ENCODE data around the gene CD226.
A peak's percentile ranks its signal among the peaks of the same experiment; 100 is the strongest.
"Not testable (repeated sequence)": the region's sequence is repeated elsewhere in the genome, so short reads cannot be mapped to it uniquely, and the experiment has no call there.

The CD226 gene

GRCh38 chr18:69872661-69873060 lies 75.0 kb downstream of the CD226 start:
- no peak for DNase-seq (ENCODE audit: low spot score)

- DNase-seq (ENCODE audit: low spot score), result no peak
Measured at GRCh38 chr18:69871363-69871762, 76.3 kb downstream of the CD226 start.

GRCh38 chr18:69870736-69871135 lies 76.9 kb downstream of the CD226 start:
- no peak for DNase-seq (ENCODE audit: low spot score)

GRCh38 chr18:69866212-69866611 lies 81.5 kb downstream of the CD226 start:
- no peak for DNase-seq (ENCODE audit: low spot score)

DNA sequence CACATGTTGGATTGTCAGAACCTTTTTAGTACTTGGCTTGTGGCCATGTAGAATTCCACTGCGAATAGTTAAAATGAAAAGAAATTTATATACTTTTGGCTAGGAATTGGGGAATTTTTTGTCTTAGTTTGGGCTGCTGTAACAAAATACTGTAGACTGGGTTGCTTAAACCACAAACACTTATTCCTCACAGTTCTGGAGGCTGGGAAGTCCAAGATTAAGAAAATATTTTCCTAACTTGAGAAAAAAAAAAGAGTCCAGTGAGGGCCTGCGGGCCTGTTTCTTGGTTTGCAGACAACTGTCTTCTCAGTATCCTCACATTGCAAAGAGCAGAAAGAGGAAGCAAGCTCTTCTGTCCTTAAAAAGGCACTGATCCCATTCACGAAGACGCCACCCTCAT lies 81.9 kb downstream of the CD226 start:
- DNase-seq (ENCODE audit: low spot score), result no peak

DNA sequence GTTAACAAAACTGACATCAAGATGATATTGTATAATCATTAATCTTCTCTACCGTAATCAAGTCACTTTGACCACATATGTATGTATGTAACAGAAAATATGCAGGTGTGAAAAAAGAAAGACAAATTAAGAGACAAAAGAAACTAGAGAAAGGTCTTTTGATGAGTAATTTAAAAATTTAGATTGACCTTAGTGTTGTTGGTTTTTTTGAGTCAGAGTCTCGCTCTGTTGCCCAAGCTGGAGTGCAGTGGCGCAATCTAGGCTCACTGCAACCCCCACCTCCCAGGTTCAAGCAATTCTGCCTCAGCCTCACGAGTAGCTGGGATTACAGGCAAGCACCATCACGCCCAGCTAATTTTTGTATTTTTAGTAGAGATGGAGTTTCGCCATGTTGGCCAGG lies 82.9 kb downstream of the CD226 start:
- not testable (repeated sequence) for DNase-seq (ENCODE audit: low spot score)

DNA sequence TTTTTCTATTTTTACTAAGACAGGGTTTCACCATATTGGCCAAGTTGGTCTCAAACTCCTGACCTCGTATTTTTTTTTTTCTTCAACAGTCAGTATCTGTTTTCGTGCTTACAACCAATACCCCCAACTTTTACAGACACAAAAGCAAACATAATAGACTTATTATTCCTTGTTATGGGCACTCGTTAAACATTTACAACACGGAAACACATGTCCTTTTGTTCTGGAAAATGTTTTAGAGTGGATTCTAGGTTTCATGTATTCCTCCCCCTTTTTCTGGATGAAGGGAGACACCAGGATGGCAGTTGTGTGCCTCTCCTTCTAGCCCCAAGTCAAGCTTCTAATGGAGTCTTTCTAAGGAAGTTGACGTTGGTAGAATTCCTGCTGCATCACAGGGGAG lies 88.8 kb downstream of the CD226 start:
- no peak for DNase-seq (ENCODE audit: low spot score)

DNA sequence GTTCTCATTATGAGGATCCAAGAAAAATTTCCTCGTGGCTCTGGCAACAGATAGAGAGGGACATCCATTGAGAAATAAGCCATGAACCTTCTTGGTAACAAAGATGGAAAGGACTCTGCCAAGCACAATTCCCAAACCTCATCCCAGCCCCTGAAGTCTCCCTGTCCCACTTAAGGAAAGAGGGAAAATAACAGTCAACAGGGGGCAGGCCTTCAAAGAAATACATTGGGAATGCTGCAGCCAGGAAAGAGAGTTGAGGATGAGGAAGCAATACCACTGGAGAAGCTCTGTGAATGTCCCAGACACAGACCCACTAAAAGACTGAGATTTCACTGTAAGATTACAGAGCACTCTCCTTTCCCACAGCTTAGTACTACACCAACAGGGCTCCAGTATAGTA lies 93.2 kb downstream of the CD226 start:
- DNase-seq (ENCODE audit: low spot score), result no peak

DNA sequence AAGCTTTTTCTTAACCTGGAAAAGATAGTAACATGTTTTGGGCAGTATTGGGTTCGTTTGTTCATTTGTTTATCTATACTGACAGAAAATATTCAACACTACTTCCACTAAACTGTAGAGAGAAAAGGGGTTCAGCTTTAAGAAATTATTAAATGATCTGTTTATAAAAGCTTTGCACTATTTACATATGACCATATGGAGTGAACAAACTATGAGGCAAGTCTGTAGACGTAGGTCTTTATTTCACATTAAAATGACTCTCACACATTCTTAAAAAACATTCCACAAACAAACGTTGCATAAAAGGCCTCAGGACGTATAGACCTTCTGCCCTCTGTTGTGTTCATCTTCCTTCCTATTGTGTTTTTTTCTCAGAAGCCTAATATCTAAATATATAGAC lies 94.6 kb downstream of the CD226 start:
- no peak for DNase-seq (ENCODE audit: low spot score)

DNA sequence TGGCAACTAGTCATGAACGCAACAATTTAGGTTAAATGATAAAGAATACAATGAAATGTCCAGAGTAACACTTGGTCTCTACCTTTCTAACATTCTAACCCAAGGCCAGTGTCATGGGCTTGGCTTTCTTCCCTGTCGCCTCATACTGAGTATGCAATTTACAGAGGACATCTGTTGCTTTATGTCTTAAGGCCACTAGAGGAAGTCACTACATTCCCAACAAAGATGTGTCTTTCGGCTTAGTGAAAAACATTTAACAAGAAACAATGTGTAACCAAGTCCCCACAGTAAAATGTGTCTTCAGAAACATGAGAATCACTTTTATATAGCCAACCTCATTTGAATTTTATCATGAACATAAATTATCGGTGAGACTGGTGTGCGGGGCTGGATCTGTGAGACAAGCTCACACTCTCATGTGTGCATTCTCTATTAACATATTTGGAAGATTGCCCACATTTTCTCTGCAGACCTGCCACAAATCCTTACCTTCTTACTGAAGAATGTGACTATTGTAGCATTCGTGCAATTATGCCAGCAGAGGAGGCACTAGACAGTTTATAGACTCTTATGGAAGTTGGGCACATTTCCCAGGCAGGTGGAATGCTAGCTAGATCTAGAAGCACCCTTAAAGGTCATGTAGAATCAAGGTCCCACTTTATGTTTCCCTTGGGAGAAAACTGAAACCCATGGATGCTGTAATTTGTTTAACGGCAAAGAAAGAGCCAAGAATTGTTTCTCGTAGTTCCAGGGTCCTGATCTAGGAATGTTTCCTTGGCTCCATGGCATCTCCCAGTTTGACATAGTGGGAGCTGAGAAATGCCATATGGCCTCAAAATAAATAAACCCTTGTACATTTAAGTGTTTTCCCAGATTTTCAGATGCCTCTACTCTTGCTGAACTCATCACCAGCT lies 101.8 kb downstream of the CD226 start:
- DNase-seq (ENCODE audit: low spot score), result no peak

DNA sequence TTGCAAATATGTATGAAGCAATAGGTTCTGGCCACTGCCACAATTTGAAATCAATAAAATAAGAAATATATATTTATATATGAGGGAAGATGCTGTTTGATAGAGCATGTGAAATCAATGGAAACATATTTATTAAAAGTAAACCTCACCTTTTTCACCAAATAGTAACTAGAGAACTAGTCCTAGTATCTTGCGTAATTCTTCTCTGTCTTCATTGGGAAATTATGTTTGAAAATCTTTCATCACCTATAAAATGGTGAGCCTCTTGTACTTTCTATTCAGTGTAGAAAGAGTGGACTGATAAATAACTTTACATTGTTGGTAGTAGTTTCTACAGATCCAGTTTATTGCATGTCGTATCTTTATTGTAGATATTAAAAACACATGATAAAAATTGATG lies 103.0 kb downstream of the CD226 start:
- DNase-seq (ENCODE audit: low spot score), result no peak

DNA sequence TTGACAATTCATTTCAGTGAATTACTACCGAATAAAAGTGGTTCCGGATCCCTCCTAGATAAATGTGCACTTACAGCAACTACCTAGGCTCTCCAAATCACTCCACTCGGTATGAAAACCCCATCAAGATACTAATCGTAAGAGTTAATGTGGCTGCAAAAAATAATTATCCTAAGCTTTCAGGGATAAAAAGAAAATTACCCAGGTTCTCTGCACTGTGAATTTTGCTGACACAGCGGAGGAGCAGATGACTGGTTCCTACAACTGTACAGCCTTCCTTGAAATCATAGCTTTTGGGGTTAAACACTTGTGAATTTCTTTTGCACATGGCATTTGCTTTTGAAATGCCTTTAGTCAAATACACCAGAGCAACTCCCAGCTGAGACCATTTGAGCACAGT lies 104.7 kb downstream of the CD226 start:
- no peak for DNase-seq (ENCODE audit: low spot score)

GRCh38 chr18:69841117-69841516 lies 106.6 kb downstream of the CD226 start:
- no peak for DNase-seq (ENCODE audit: low spot score)

DNA sequence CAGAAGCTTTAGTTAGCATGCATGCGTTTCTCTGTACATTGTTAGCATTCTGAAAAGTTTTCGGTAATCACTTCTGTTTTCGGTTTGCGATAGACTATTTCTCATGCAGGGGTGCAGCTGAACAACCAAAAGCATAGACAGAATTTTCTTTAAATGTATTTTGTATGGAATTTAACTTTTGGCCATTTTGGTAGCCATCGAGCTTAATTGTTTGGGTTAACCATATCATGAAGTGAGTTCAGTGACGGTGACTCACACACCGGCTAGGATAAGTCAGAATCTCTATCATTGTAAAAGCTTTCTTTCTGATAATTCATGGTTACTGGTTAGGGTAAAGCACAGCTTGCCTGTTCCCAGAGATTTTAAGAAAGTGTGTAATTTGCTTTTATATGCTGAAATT lies 107.2 kb downstream of the CD226 start:
- DNase-seq (ENCODE audit: low spot score), result no peak

- DNase-seq (ENCODE audit: low spot score), result peak; percentile 23
Measured at GRCh38 chr18:69840001-69840400, 107.7 kb downstream of the CD226 start.

DNA sequence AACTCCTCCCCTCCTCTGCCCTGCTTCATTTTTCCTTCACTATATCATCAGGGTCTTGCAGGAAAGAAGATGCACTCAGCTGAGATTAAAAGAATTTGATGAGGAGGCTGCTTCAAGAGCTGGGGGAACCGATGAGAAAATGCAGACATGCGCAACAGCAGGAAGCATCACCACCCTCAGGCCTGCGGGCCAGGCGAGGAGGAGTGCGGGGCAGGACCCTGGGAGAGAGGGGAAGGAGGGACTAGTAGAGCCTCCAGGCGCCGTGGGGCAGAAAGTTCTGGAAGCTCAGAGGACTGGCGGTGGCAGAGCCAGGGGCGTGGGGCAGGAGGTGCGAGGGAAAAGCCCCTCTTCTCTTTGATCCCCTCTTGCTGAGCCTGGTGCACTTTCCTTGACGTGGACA lies 108.2 kb downstream of the CD226 start:
- no peak for DNase-seq (ENCODE audit: low spot score)

- no peak for DNase-seq (ENCODE audit: low spot score)
Measured at GRCh38 chr18:69838620-69839411, 108.9 kb downstream of the CD226 start.

DNA sequence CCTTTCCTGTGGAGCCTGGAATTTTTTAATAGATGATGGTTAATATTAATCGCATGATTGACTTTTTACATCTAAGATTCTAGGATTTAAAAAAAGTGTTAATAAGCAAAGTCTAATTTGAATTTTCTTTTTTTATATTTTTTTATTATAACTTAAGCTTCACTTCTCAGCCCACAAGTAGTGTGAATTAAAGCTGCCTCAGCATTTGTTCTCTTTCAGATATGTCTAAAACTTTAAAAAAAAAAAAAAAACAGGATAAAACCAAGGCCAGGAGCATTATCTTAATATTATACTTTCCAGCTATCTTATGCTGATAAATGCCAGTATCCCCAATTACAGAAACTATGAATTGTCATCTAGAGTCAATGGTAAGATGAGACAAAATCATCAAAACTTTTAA lies 109.7 kb downstream of the CD226 start:
- DNase-seq (ENCODE audit: low spot score), result no peak

GRCh38 chr18:69834980-69835379 lies 112.7 kb downstream of the CD226 start:
- DNase-seq (ENCODE audit: low spot score), result not testable (repeated sequence)

GRCh38 chr18:69830189-69830588 lies 117.5 kb downstream of the CD226 start:
- no peak for DNase-seq (ENCODE audit: low spot score)

- DNase-seq (ENCODE audit: low spot score), result no peak
Measured at GRCh38 chr18:69820538-69820937, 127.1 kb downstream of the CD226 start.

GRCh38 chr18:69819460-69819859 lies 128.2 kb downstream of the CD226 start:
- DNase-seq (ENCODE audit: low spot score), result no peak

GRCh38 chr18:69817335-69817940 lies 130.2 kb downstream of the CD226 start:
- DNase-seq (ENCODE audit: low spot score), result no peak

All from Ammon's horn (tissue), 1 donor.